ENCODE results near the gene OGFOD3.
"Not testable (repeated sequence)": the region's sequence is repeated elsewhere in the genome, so short reads cannot be mapped to it uniquely, and the experiment has no call there.

The OGFOD3 gene

GRCh38 chr17:82369211-82369610 is 49.2 kb downstream of the OGFOD3 start:
- no peak overlapping the region for H3K4me3 ChIP-seq (ENCODE audit: low read depth, low read length)
- no peaks in the 10 kb centered on the region for H3K36me3 ChIP-seq (replicated peaks)
- no peak overlapping the region for H3K27ac ChIP-seq
- H3K27me3 ChIP-seq (replicated peaks) = peaks cover 37% of the 10 kb centered on the region
- no peak for TF ChIP-seq CTCF (IDR thresholded peaks at IDR 0.05; ENCODE audit: low read depth, low read length, missing control alignments)
- no peak for DNase-seq
- in situ Hi-C loops (cut with HindIII; ENCODE audit: low pct_ligation_motif_present, low sequenced_read_pairs) = no loop called here

- peaks cover 31% of the 10 kb centered on the region for H3K27me3 ChIP-seq (replicated peaks)
- no peak overlapping the region for H3K4me3 ChIP-seq (ENCODE audit: low read depth, low read length)
- in situ Hi-C loops (cut with HindIII; ENCODE audit: low pct_ligation_motif_present, low sequenced_read_pairs) = no loop called here
- H3K27ac ChIP-seq = no peak overlapping the region
- H3K36me3 ChIP-seq (replicated peaks) = no peaks in the 10 kb centered on the region
- no peak for DNase-seq
- TF ChIP-seq CTCF (IDR thresholded peaks at IDR 0.05; ENCODE audit: low read depth, low read length, missing control alignments) = no peak
Observed at GRCh38 chr17:82367724-82368524, 50.5 kb downstream of the OGFOD3 start.

GRCh38 chr17:82366749-82367148 is 51.6 kb downstream of the OGFOD3 start:
- TF ChIP-seq CTCF (IDR thresholded peaks at IDR 0.05; ENCODE audit: low read depth, low read length, missing control alignments) = no peak
- H3K4me3 ChIP-seq (ENCODE audit: low read depth, low read length) = no peak overlapping the region
- peaks cover 21% of the 10 kb centered on the region for H3K27me3 ChIP-seq (replicated peaks)
- no peaks in the 10 kb centered on the region for H3K36me3 ChIP-seq (replicated peaks)
- DNase-seq = no peak
- H3K27ac ChIP-seq = no peak overlapping the region
- in situ Hi-C loops (cut with HindIII; ENCODE audit: low pct_ligation_motif_present, low sequenced_read_pairs) = no loop called here

GRCh38 chr17:82365606-82366295 is 52.6 kb downstream of the OGFOD3 start:
- DNase-seq = no peak
- Histone ChIP-seq H3K27me3 (replicated peaks) (peaks cover 11% of the 10 kb centered on the region), H3K27ac (no peak overlapping the region), H3K36me3 (replicated peaks) (no peaks in the 10 kb centered on the region), H3K4me3 (ENCODE audit: low read depth, low read length) (no peak overlapping the region)
- TF ChIP-seq CTCF (IDR thresholded peaks at IDR 0.05; ENCODE audit: low read depth, low read length, missing control alignments) = no peak
- in situ Hi-C loops (cut with HindIII; ENCODE audit: low pct_ligation_motif_present, low sequenced_read_pairs) = no loop called here

- no peak overlapping the region for H3K4me3 ChIP-seq (ENCODE audit: low read depth, low read length)
- H3K36me3 ChIP-seq (replicated peaks) = no peaks in the 10 kb centered on the region
- no peaks in the 10 kb centered on the region for H3K27me3 ChIP-seq (replicated peaks)
- in situ Hi-C loops (cut with HindIII; ENCODE audit: low pct_ligation_motif_present, low sequenced_read_pairs) = loop anchor here (5.0 kb wide), 1 partner anchor 45 kb away; no protein-coding TSS in a partner anchor
- no peak for DNase-seq
- TF ChIP-seq CTCF (IDR thresholded peaks at IDR 0.05; ENCODE audit: low read depth, low read length, missing control alignments) = no peak
- H3K27ac ChIP-seq = no peak overlapping the region
Observed at GRCh38 chr17:82361885-82362633, 56.3 kb downstream of the OGFOD3 start.

GRCh38 chr17:82359451-82360074 is 58.8 kb downstream of the OGFOD3 start:
- H3K27me3 ChIP-seq (replicated peaks); DNase-seq; H3K4me3 ChIP-seq (ENCODE audit: low read depth, low read length); H3K27ac ChIP-seq; H3K36me3 ChIP-seq (replicated peaks): not testable (repeated sequence)
- in situ Hi-C loops (cut with HindIII; ENCODE audit: low pct_ligation_motif_present, low sequenced_read_pairs) = loop anchor here (5.0 kb wide), 1 partner anchor 48 kb away; no protein-coding TSS in a partner anchor
